Retina (tissue), 1 donor: ENCODE measurements around the gene CRK.
A peak's percentile ranks its signal among the peaks of the same experiment; 100 is the strongest.
"Not testable (repeated sequence)": the region's sequence is repeated elsewhere in the genome, so short reads cannot be mapped to it uniquely, and the experiment has no call there.

ENCODE experiments used
- DNase-seq: peaks from one replicate; pipeline ENCODE4 v3.0.0-alpha.2; 2016

CRK gene

DNA sequence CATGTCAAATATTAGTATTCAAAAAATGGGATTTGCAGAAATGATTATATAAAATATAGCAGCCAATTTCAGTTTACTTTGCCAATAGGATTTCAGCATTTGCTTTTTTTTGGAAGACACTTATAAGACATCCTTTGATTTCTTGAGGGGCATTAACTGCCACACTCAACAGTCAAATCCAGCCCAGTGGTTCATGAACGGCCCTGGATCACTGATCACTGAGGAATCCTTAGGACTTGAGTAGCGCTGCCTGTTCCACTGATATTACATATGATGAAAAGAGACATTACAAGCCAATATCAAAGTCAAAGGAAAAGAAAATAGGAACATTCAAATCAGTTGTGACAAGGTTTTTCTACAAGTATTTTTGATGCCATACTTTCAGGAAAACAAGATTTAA is 35.1 kb downstream of the CRK start:
- no peak for DNase-seq

DNA sequence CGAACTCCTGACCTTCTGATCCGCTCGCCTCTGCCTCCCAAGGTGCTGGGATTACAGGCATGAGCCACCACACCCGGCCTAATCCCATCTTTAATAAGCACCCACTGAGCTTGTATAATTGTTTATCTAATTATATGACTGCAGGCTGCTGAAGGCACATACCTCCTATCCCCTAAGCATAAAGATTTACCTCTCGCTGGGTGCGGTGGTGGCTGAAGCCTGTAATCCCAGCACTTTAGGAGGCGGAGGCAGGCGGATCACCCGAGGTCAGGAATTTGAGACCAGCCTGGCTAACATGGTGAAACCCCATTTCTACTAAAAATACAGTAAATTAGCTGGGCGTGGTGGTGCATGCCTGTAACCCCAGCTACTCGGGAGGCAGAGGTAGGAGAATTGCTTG is 35.9 kb downstream of the CRK start:
- DNase-seq = no peak

DNA sequence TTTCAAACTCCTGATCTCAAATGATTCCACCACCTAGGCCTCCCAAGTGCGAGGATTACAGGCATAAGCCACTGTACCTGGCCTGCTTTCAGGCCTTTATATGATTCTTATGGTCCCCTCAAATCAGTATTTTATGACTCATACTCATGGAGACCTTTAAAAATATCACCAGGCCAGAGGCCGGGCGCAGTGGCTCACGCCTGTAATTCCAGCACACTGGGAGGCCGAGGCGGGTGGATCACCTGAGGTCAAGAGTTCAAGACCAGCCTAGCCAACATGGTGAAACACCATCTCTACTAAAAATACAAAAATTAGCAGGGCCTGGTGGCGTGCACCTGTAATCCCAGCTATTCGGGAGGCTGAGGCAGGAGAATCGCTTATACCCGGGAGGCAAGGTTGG is 37.6 kb downstream of the CRK start:
- DNase-seq = not testable (repeated sequence)

DNA sequence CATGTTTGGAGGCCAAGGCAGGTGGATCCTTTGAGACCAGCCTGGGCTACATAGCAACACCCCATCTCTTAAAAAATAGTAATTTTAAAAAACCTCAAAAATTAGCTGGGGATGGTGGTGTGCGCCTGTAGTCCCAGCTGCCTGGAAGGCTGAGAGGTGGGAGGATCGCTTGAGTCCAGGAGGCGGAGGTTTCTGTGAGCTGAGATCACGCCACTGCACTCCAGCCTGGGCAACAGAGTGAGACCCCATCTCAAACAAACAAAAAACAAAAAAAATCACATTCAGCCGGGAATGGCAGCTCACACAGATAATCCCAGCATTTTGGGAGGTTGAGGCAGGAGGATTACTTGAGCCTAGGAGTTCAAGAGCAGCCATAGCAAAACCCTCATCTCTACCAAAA is 39.6 kb downstream of the CRK start:
- no peak for DNase-seq

DNA sequence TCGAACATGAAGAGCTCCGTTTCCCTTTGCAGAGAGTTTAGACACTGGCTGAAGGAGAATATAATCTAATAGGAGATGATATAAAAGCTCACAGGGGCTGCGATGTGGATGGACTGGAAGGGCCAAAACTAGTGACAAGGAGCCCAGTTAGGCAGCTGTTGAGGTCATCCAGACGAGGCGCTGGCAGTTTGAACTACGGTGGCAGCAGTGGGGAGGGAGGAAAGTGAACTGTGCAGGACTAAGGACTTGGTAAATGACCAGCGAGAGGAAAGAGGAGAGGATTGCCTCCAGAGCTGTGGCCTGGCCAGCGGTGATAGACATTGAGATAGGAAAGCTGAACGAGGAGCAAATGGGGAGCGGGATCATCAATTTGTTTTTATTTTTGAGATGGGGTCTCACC is 41.4 kb downstream of the CRK start:
- no peak for DNase-seq

DNA sequence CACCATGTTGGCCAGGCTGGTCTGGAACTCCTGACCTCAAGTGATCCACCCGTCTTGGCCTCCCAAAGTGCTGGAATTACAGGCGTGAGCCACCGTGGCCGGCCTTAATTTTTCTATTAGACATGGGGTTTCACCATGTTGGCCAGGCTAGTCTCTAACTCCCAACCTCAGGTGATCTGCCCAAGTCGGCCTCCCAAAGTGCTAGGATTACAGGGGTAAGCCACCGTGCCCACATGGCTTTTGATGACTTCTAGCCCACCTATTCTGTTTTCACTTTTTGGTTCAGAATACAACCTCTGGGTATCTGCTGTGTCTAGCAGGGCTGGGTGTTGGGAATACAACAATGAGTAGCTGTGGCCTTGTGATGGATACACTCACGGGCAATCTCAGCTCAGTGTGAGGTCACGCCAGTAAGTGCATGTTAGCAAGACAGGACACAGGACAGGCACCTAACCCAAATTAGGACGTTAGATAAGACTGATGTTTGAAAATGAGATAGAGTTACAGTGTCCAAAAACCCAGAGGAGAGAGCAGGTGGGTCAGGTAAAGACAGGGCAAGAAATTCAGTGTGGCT is 41.9 kb downstream of the CRK start:
- DNase-seq = no peak

DNA sequence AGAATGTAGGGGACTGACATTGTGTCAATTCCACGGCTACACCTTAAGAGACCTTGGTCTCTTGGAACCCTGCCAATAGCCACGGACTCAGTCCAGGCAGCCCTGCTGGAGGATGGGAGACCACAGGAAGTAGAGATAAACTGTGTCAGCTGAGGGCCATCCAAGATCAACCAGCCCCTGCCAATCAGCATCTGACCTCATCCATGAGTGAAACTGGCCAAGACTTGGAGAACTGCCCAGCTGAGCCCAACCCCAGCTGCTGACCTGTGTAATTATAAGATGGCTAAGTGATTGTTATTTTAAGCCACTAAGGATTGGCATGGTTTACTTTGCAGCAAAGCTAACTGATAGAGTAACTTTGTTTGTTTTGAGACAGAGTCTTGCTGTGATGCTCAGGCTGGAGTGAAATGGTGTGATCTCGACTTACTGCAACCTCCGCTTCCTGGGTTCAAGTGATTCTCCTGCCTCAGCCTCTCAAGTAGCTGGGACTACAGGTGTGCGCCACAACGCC is 42.7 kb downstream of the CRK start:
- DNase-seq = no peak

DNA sequence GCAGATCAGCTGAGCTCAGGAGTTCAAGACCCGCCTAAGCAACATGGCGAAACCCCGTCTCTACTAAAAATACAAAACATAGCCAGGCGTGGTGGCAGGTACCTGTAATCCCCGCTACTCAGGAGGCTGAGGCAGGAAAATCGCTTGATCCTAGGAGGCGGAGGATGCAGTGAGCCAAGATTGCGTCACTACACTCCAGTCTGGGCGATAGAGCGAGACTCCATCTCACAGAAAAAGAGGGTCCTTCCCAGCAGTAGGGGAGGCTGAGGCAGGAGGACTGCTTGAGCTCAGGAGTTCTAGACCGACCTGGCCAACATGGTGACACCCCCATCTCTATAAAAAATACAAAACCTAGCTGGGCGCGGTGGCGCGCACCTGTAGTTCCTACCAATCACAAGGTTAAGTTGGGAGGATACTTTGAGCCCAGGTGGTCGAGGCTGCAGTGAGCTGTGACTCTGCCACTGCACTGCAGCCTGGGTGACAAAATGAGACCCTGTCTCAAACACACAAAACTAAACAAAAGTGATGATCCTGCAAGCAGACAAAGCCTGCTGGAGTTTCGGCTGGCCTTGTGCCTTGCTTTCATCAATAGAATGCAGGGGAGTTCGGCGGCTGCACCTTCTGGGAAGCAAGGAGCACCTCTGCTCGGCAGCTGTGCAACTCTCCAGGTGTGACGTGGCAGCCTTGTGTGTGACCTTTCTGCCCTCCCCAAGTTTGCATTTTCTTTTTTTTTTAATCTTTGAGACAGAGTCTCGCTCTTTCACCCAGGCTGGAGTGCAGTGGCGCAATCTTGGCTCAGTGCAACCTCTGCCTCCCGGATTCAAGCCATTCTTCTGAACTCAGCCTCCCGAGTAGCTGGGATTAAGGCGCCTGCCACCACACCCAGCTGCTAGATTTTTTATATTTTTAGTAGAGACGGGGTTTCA is 43.6 kb downstream of the CRK start:
- DNase-seq = no peak

DNA sequence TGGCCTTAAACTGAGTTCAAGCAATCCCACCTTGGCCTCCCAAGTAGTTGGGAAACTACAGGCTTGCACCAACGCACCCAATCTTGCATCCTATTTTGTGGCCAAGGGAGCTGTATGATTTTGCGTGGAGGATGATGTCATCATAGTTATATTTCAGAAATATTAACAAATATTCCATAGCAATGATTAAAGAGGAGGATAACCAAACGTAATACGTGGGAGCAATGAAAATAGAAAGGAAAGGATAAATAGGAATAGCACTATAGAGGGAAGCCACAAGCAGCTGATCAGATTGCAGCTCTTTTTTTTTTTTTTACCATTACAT is 53.8 kb downstream of the CRK start:
- no peak for DNase-seq

DNA sequence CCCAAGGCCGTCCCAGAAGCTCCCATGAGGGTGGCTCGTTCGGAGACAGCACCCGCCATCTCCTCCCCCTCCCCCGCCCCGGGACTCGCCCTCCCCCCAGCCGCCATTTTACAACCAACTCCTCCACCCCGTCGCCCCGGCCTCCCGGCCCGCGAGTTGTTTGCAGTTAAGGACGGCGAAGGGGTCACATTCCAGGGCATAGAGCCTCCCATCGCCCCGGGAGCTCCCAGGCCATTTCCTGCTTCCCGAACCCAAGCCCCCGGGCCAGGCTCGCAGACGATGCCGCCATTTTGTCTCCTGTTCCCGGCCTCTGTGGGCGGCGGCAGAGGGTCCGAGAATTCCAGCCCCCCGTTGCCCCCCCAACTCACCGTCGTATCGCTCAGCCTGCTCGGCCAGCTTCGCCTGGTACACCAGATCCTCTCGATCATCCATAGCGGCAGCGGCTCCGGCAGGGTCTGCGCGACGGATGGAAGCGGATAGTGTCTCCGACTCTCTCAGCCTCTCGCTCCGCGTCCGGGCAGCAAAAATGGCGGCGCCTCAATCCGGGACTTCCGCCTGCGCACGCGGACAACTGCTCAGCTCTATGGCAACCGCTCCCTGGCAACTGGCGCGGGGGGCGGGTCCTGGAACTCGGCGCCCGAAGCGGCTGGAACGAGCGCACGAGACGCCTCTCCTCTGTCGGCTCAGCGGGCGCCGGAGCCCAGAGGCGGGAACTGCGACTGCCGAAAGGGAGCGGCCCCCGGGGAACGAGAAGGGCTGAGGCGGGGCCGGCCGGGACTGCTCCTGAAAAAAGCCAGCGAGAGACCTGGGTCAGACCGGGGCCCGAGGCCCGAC is 56.1 kb downstream of the CRK start, which contains the start of gene YWHAE:
TSS of gene YWHAE (minus strand) at position 544 of the 834 bp plus-strand sequence. CDS start at position 432, 112 bp downstream.
- DNase-seq = peak; percentile 100

DNA sequence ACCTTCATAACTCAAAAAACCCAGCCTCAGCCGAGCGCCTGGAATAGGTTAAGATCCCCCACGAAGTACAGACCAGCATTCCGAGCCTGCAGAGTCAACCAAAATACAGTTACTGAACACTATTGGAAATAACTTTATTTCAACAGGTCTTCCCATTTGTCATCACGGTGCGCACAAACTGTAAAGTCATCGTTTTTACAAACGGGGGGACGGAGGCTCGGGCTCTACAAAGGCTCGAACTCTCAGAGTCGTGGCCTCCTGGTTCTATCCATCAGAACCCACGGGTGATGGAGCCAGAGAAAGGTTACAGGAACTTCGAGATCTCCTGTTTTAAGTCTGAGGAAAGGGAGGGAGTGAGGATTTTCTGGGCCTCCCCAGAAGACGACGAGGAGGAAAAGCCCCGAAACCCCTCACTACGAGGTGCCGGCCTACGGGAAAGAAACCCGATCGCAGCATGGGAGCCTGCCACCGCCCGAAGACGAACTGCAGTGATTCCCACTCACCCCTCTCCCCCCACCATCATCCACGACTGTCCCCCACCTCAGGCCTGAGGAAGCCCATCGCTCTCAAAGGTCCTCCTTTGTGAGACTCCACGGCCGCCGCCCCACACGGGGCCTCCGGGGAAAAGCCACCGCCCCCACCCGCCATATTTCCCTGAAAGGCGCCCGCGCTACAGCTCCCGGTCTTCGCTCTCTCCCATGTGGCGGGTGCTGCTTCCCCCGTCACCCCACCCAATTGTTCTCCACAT is 56.9 kb downstream of the CRK start:
- DNase-seq = no peak

DNA sequence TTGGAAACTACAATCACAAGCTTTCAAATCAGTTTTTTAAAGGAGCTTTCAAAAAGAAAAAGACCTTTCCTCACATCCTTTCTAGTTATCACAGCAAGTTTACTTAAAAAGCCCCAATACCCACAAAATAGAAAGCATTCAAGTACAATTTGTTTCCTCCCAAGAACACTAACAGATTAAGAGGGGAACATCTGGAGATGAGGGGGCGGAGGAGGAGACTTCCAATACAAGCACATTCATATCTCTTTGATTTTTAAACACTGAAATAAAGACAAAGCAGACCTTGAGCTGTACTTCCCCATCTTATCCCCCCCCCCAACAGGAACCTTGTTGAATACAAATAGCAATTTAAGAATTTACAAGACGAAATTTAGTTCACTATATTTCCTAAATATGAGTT is 58.0 kb downstream of the CRK start:
- DNase-seq = no peak

DNA sequence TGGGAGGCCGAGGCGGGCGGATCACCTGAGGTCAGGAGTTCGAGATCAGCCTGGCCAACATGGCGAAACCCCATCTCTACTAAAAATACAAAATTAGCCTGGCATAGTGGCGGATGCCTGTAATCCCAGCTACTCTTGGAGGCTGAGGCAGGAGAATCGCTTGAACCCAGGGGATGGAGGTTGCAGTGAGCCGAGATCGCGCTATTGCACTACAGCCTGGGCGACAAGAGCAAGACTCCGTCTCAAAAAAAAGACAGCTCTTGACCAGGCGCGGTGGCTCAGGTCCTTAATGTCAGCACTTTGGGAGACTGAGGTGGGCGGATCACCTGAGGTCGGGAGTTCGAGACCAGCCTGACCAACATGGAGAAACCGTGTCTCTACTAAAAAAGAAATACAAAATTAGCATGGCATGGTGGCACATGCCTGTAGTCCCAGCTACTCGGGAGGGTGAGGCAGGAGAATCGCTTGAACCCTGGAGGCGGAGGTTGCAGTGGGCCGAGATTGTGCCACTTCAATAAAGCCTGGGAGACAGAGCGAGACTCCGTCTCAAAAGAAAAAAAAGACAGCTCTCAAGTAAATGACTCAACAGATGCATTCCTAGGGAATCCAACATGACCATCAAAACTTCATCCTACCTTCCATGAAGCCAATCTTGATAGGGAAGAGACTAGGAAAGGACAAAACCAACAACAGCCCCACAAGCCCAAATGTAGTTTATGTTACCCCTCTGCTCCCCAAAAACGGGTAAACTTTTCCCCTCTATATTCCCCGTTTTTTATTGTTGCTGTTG is 60.0 kb downstream of the CRK start:
- DNase-seq = not testable (repeated sequence)

DNA sequence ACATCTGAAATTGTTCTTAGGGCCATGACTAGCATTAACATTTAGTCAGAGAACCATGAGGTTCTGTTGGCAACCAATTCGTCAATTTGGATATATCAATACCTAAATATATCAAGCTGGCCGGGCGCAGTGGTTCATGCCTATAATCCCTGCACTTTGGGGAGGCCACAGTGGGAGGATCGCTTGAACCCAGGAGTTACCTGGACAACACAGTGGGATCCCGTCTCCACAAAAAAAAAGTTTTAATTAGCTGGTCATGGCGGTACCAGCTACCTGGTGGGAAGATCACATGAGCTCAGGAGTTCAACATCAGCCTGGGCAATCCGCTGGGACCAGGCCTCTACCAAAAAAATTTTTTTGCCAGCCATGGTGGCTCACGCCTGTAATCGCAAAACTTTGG is 64.5 kb downstream of the CRK start:
- no peak for DNase-seq

DNA sequence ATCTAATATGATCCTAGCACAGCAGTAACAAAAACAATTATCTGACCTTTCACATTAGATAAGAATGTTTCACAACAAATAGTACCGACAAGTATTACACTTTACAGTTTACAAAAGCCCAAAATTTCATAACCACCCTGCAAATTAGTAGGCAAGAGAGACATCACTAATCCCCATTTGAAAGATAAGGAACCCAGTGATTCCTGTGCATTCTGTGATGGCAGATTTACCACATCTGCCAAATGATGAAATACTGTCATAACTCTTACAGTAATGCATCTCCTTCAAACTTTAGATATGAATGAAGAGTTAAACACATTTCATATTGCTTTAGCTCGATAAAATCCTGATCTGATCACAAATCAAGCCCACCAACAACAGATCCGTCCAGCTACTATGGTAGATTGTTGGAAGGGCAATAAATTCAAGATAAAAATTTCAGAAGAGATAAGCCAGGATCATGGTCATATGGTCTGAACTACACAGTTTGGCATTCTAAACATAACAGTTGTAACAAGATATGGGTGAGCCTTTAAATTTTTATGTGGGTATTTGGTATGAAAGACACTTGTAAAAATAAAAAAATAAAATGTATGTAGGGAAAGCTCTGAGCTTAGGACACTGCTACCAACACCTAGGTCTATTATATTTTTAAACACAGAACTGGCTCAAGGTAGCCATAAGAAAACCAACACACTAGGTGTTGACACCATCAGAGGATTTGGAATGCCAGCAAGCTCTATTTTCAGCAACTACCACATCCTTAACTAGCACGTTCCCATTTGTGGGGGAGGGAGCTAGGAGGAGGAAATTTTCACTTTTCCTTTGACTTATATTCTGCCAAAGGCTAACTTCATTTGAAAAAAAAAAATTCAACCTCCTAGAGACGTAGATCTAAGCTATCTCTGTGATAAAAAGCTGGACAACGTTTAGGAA is 65.3 kb downstream of the CRK start:
- DNase-seq = no peak

DNA sequence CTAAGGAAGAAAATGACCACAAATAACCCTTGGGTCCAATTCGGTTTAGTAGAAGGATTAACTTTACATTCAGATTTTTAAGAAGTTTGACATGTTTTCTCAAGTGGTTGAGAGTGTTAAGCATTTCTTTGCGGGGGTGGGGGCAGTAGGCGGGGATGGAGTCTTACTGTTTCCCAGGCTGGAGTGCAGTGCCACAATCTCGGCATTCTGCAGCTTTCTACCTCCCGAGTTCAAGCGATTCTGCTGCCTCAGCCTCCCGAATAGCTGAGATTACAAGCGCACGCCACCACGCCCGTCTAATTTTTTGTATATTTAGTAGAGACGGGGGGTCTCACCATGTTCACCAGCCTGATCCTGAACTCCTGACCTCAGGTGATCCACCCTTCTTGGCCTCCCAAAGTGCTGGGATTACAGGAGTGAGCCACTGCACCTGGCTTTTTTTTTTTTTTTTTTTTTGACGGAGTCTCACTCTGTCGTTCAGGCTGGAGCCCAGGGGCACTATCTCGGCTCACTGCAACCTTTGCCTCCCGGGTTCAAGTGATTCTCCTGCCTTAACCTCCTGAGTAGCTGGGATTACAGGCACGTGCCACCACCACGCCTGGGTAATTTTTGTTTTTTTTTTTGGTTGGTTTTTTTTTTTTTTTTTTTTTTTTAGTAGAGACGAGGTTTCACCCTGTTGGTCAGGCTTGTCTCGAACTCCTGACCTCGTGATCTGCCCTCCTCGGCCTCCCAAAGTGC is 68.4 kb downstream of the CRK start:
- DNase-seq = not testable (repeated sequence)

DNA sequence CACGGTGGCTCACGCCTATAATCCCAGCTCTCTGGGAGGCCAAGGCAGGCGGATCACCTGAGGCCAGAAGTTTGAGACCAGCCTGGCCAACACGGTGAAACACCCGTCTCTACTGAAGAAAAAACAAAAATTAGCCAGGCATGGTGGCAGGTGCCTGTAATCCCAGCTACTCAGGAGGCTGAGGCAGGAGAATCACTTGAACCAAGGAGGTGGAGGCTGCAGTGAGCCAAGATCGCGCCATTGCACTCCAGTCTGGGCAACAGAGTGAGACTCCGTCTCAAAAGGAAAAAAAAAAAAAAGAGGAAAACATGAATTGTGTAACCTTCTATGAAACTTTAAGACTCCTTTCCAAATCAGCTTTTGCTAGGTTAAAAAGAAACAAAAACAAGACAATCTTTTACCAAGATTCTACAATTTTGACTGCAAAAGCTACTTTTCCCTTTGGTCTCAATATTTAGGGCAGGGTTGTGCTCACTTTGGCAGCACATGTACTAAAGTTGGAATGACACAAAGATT is 69.3 kb downstream of the CRK start:
- not testable (repeated sequence) for DNase-seq

DNA sequence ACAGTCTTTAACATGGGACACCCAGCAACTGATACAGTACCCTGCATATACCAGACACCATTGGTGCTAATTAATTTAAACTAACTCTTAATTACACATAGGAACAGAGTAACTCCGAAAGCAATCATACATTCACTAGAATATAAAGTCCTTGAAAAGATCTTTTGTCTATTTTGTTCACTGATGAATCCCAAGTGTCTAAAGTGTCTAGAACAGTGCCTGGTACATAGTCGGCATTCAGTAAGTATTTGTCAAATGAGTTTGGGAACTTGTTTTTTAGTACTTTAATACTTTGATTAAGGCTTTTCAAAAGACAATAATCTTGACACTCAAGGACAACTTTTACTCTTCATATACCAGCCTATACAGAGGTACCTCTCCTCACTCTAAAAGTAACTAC is 69.8 kb downstream of the CRK start:
- DNase-seq = no peak

DNA sequence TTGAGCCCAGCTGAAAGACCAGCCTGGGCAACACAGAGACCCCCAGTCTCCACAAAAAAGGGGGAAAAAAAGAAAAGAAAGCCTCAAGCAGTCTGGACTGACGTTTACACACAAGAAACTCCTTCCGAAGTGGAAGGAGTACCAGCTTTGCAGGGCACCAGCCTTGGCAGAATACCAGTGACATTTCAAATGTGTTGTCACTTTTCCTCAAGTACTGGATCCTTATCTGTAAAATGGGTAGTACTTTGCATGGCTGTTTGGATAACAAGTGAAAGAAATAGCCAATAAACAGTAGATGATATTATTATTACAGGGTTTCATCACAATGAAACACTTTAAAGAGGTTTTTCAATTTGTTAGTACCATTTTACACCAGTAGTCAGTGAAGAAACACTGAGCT is 70.2 kb downstream of the CRK start:
- no peak for DNase-seq
